HL-60 (cell line): ENCODE results near the gene ULBP1.

ENCODE experiments used
- GABPA ChIP-seq: IDR thresholded peaks from 2 replicates; pipeline ENCODE4 v1.6.1; 2012; ENCODE audit warnings: low read depth
- POLR2AphosphoS5 ChIP-seq: IDR thresholded peaks from 2 replicates; pipeline ENCODE4 v1.6.1; 2012; ENCODE audit warnings: low read depth
- SPI1 ChIP-seq: IDR thresholded peaks from 2 replicates; pipeline ENCODE4 v1.6.1; 2012; ENCODE audit warnings: low read depth, mild to moderate bottlenecking, borderline replicate concordance
- TF ChIP-seq, protein P1 (sequence below): IDR thresholded peaks from one replicate; pipeline ENCODE4 v1.5.1; 2011; ENCODE audit warnings: low read length, control low read depth, inconsistent platforms; ENCODE audit not compliant: insufficient read depth
- TF ChIP-seq, protein P2 (sequence below): IDR thresholded peaks from 2 replicates; pipeline ENCODE4 v1.6.1; 2012; ENCODE audit warnings: low read depth; ENCODE audit not compliant: insufficient replicate concordance

DNA sequence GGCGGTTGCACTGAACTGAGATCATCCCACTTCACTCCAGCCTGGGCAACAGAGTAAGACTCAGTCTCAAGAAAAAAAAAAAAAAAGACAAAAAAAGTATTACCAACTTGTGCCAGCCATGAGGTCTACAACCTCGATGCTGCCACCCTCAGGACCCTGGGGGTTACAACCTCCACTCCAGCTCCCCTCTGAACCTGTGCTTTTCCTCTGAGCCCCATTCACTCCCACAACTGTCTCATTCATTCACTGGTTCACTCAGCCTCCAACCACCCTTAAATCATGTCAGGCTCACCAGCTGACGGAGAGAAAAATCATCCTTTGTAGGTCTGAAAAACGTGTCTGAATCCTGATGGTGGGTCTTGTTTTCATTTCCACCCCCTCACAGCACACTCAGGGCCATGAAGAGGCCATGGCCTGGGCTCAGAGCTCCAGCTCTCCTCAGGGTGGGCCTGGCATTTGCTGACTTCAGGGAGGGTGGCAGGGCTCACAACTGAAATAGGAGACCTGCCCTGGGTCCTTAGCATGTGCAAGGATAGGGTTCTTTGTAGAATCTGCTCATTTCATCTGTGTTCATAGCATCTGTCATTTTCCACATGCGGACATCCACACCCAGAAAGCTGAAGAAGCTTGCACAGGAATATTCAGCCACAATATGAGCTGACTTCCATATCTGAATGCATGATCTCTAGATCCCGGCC lies 1.9 kb upstream of the ULBP1 start:
- TF ChIP-seq, protein P1, sequence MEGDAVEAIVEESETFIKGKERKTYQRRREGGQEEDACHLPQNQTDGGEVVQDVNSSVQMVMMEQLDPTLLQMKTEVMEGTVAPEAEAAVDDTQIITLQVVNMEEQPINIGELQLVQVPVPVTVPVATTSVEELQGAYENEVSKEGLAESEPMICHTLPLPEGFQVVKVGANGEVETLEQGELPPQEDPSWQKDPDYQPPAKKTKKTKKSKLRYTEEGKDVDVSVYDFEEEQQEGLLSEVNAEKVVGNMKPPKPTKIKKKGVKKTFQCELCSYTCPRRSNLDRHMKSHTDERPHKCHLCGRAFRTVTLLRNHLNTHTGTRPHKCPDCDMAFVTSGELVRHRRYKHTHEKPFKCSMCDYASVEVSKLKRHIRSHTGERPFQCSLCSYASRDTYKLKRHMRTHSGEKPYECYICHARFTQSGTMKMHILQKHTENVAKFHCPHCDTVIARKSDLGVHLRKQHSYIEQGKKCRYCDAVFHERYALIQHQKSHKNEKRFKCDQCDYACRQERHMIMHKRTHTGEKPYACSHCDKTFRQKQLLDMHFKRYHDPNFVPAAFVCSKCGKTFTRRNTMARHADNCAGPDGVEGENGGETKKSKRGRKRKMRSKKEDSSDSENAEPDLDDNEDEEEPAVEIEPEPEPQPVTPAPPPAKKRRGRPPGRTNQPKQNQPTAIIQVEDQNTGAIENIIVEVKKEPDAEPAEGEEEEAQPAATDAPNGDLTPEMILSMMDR = no peak
- TF ChIP-seq SPI1 (no peak), POLR2AphosphoS5 (no peak), GABPA (no peak)
- TF ChIP-seq, protein P2, sequence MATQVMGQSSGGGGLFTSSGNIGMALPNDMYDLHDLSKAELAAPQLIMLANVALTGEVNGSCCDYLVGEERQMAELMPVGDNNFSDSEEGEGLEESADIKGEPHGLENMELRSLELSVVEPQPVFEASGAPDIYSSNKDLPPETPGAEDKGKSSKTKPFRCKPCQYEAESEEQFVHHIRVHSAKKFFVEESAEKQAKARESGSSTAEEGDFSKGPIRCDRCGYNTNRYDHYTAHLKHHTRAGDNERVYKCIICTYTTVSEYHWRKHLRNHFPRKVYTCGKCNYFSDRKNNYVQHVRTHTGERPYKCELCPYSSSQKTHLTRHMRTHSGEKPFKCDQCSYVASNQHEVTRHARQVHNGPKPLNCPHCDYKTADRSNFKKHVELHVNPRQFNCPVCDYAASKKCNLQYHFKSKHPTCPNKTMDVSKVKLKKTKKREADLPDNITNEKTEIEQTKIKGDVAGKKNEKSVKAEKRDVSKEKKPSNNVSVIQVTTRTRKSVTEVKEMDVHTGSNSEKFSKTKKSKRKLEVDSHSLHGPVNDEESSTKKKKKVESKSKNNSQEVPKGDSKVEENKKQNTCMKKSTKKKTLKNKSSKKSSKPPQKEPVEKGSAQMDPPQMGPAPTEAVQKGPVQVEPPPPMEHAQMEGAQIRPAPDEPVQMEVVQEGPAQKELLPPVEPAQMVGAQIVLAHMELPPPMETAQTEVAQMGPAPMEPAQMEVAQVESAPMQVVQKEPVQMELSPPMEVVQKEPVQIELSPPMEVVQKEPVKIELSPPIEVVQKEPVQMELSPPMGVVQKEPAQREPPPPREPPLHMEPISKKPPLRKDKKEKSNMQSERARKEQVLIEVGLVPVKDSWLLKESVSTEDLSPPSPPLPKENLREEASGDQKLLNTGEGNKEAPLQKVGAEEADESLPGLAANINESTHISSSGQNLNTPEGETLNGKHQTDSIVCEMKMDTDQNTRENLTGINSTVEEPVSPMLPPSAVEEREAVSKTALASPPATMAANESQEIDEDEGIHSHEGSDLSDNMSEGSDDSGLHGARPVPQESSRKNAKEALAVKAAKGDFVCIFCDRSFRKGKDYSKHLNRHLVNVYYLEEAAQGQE = no peak
